IMR-90 (cell line): ENCODE results near the gene NAGLU. TPM values are rescaled to one million over a fixed set of nuclear protein-coding genes. Genes with fewer than 3 reads are reported as not detected.
A peak's percentile ranks its signal among the peaks of the same experiment; 100 is the strongest.

Experiments used
- ATAC-seq: fragments of 200-7000 bp; cut with Tn5 transposase; 2 replicates; pipeline ENCODE4 v1.9.1; 2020; ENCODE audit warnings: low read depth, mild to moderate bottlenecking, moderate library complexity
- BruUV-seq: library from RNA; stranded (reverse); fragments of 400-500 nt; replicated peaks from 2 replicates; lab custom pipeline; 2021; lab: Mats Ljungman, UMichigan
- CTCF ChIA-PET: fragments of 300-600 bp; formaldehyde crosslinking; extraction: SDS; loops from one replicate; lab custom pipeline; 2021; ENCODE audit warnings: antibody characterized with exemption; lab: Yijun Ruan, JAX
- POLR2A ChIA-PET: fragments of 300-600 bp; sonication (Branson Sonifier 250); formaldehyde crosslinking; loops from one replicate; lab custom pipeline; 2022; ENCODE audit warnings: antibody characterized with exemption; ENCODE audit not compliant: unreplicated experiment; lab: Charles Lee
- DNase-seq: peaks from one replicate; pipeline ENCODE4 v3.0.0; 2013
- H2AFZ ChIP-seq: replicated peaks from 2 replicates; pipeline ENCODE3; 2013; ENCODE audit warnings: low read length, mild to moderate bottlenecking; ENCODE audit not compliant: poor library complexity
- H2AK5ac ChIP-seq: 2 replicates; pipeline ENCODE4 v1.6.1; 2013; ENCODE audit warnings: low read depth, low read length, inconsistent platforms
- H2AK9ac ChIP-seq: replicated peaks from 2 replicates; pipeline ENCODE3; 2013; ENCODE audit warnings: mild to moderate bottlenecking, low read depth, low read length, moderate library complexity; ENCODE audit not compliant: poor library complexity
- H2BK120ac ChIP-seq: 2 replicates; pipeline ENCODE4 v1.6.1; 2013; ENCODE audit warnings: low read depth, low read length, inconsistent platforms
- H2BK15ac ChIP-seq: 3 replicates; pipeline ENCODE4 v1.6.1; 2013; ENCODE audit warnings: low read depth, low read length, inconsistent platforms
- H2BK20ac ChIP-seq: 2 replicates; pipeline ENCODE4 v1.6.1; 2013; ENCODE audit warnings: low read depth, mild to moderate bottlenecking, inconsistent platforms, low read length, moderate library complexity
- H2BK5ac ChIP-seq: 2 replicates; pipeline ENCODE4 v1.6.1; 2013; ENCODE audit warnings: mild to moderate bottlenecking, low read depth, low read length, inconsistent platforms; ENCODE audit not compliant: poor library complexity, severe bottlenecking
- H3K14ac ChIP-seq: replicated peaks from 2 replicates; pipeline ENCODE4 v1.6.1; 2013; ENCODE audit warnings: low read depth, low read length, inconsistent platforms
- H3K18ac ChIP-seq: 2 replicates; pipeline ENCODE4 v1.6.1; 2013; ENCODE audit warnings: low read depth, low read length, control low read depth
- H3K23ac ChIP-seq: 2 replicates; pipeline ENCODE4 v1.6.1; 2013; ENCODE audit warnings: low read depth, low read length, inconsistent platforms
- H3K27ac ChIP-seq: 2 replicates; pipeline ENCODE4 v1.5.1; 2013; ENCODE audit warnings: mild to moderate bottlenecking, control low read depth, low read length; ENCODE audit not compliant: insufficient read depth
- H3K27me3 ChIP-seq: 2 replicates; pipeline ENCODE4 v1.6.1; 2013; ENCODE audit warnings: low read length; ENCODE audit not compliant: control insufficient read depth, insufficient read depth
- H3K36me3 ChIP-seq: 2 replicates; pipeline ENCODE4 v1.6.1; 2013; ENCODE audit warnings: low read length, mixed read lengths; ENCODE audit not compliant: control insufficient read depth, insufficient read depth
- H3K4ac ChIP-seq: 2 replicates; pipeline ENCODE4 v1.6.1; 2013; ENCODE audit warnings: low read depth, low read length, inconsistent platforms
- H3K4me1 ChIP-seq: 2 replicates; pipeline ENCODE4 v1.6.1; 2013; ENCODE audit warnings: low read length, mixed read lengths; ENCODE audit not compliant: control insufficient read depth, insufficient read depth
- H3K4me2 ChIP-seq: 2 replicates; pipeline ENCODE4 v1.6.1; 2013; ENCODE audit warnings: low read depth, mild to moderate bottlenecking, control low read depth, low read length, moderate library complexity
- H3K4me3 ChIP-seq: 2 replicates; pipeline ENCODE4 v1.5.1; 2013; ENCODE audit warnings: low read depth, mild to moderate bottlenecking, control low read depth, low read length, moderate library complexity; ENCODE audit not compliant: insufficient read depth
- H3K56ac ChIP-seq: 2 replicates; pipeline ENCODE4 v1.6.1; 2013; ENCODE audit warnings: low read length, inconsistent platforms; ENCODE audit not compliant: insufficient read depth; ENCODE audit errors: extremely low read depth
- H3K79me1 ChIP-seq, 2 experiments: 2 replicates each; pipeline ENCODE4 v1.6.1; 2013; ENCODE audit warnings: low read length in 2 of 2, inconsistent platforms in 1 of 2, low read depth in 1 of 2
- H3K9ac ChIP-seq: 2 replicates; pipeline ENCODE4 v1.6.1; 2013; ENCODE audit warnings: low read depth, low read length, control low read depth
- H3K9me1 ChIP-seq: 2 replicates; pipeline ENCODE4 v1.6.1; 2013; ENCODE audit warnings: low read length, inconsistent platforms; ENCODE audit not compliant: insufficient read depth
- H3K9me3 ChIP-seq: 2 replicates; pipeline ENCODE4 v1.6.1; 2013; ENCODE audit warnings: low read length; ENCODE audit not compliant: control insufficient read depth, insufficient read depth
- H4K20me1 ChIP-seq: 2 replicates; pipeline ENCODE4 v1.6.1; 2013; ENCODE audit warnings: low read length, inconsistent platforms; ENCODE audit not compliant: insufficient read depth
- H4K5ac ChIP-seq: 2 replicates; pipeline ENCODE4 v1.6.1; 2013; ENCODE audit warnings: mild to moderate bottlenecking, low read depth, low read length, control low read depth
- H4K8ac ChIP-seq, 2 experiments: 2 replicates each; pipeline ENCODE4 v1.6.1; 2013; ENCODE audit warnings: low read depth in 2 of 2, low read length in 2 of 2, control low read depth in 1 of 2, inconsistent platforms in 1 of 2
- H4K91ac ChIP-seq: 2 replicates; pipeline ENCODE4 v1.6.1; 2013; ENCODE audit warnings: low read depth, low read length, inconsistent platforms; ENCODE audit not compliant: insufficient read depth
- whole genome bisulfite sequencing, 2 experiments: methylation state at CpG; one replicate each; pipeline versions ENCODE4 v1.1.5 to v1.1.7; 2013; ENCODE audit warnings: missing lambda C conversion rate in 2 of 2; ENCODE audit not compliant: insufficient read length in 1 of 2; ENCODE audit errors: extremely low coverage in 2 of 2; 5-methylcytosine and 5-hydroxymethylcytosine counted together
- dilution Hi-C: fragments of 300-500 bp; cut with HindIII; formaldehyde crosslinking; loops from one replicate; pipeline ENCODE4 v1.14.3; 2018; ENCODE audit warnings: low sequenced_read_pairs; ENCODE audit not compliant: unreplicated experiment
- in situ Hi-C: fragments of 300-500 bp; cut with MboI; formaldehyde crosslinking; loops from 3 replicates; pipeline ENCODE4 v1.14.3; 2019; ENCODE audit warnings: low sequenced_read_pairs, inconsistent platforms, mixed read lengths
- intact Hi-C: fragments of 100-400 bp; cut with micrococcal nuclease; formaldehyde crosslinking; loops from 2 replicates; pipeline ENCODE4 v1.10.0; 2022
- polyA plus RNA-seq, 3 experiments: library from polyadenylated mRNA; depleted of rRNA; stranded (reverse); fragments of >200 nt; gene quantifications; 2 replicates each; pipeline ENCODE4 v1.2.3, GENCODE V29; 2012; ENCODE audit warnings: low replicate concordance in 1 of 3
- total RNA-seq: library from RNA; depleted of rRNA; stranded (reverse); fragments of >200 nt; gene quantifications from 2 replicates; pipeline ENCODE4 v1.2.3, GENCODE V29; 2012
- TF ChIP-seq, protein P1 (sequence below): fragments of 150-350 bp; IDR thresholded peaks from 2 replicates; pipeline ENCODE4 v1.6.1; 2016; ENCODE audit warnings: low read depth, mild to moderate bottlenecking, low read length, moderate library complexity, borderline replicate concordance

Gene NAGLU
- total and polyA plus RNA-seq, 2 of the 4 experiments (the other 2 are of a cell fraction): 6.5 to 29.2 TPM

DNA sequence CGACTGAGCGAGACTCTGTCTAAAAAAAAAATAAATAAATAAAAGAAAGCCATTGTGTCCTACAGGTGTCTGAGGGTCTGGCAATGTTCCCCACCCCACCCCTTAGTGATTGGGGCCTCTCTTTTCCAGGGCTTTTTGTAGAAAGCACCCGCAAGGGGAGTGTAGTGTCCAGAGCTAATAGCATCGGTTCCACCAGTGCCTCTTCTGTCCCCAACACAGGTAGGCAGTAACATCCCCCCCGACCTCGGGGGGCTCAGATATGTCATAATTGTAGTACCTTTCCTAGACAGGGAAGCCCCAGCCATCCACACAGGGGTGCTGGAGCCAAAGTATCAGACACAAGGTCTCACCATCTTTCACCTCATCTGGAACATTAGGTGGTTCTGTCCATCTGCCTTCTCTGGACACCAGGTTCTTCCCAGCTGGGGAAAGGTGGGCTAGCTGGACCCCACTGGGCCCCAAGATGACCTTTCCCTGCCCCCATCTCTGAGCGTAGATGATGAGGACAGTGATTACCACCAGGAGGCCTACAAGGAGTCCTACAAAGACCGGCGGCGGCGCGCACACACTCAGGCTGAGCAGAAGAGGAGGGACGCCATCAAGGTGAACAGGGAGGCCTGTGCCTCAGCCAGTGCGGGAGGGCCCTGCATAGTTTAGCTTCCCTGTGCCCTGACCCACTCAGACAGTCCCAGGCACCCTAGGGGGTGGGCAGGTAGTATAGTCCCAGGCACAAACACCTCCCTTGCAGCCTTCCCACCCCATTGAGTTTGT is 32.5 kb downstream of the NAGLU start:
- ChIA-PET POLR2A (no interaction called here), CTCF (no interaction called here)
- Histone ChIP-seq H2BK15ac (no peak overlapping the region), H3K4me1 (peaks cover 7% of the 10 kb centered on the region), H3K9ac (no peak overlapping the region), H3K36me3 (peaks cover 74% of the 10 kb centered on the region), H2BK120ac (no peak overlapping the region), H3K56ac (no peak overlapping the region), H3K79me1 (peaks cover 36 to 86% of the 10 kb centered on the region in 2 experiments; a peak in 3 of 4 replicates), H3K4me3 (no peak overlapping the region), H4K91ac (no peak overlapping the region), H4K8ac (no peak overlapping the region), H4K5ac (no peak overlapping the region), H4K20me1 (peaks cover 12% of the 10 kb centered on the region; the same call in 1 of the 2 replicates), H2BK20ac (no peak overlapping the region), H3K23ac (peak overlapping the region; percentile 43; the same call in 1 of the 2 replicates), H3K4me2 (no peak overlapping the region), H3K27ac (no peak overlapping the region), H3K27me3 (no peaks in the 10 kb centered on the region), H3K9me1 (peaks cover 11% of the 10 kb centered on the region), H3K9me3 (no peaks in the 10 kb centered on the region), H2BK5ac (no peak overlapping the region), H3K4ac (no peak overlapping the region), H3K18ac (no peak overlapping the region), H3K14ac (no peak overlapping the region), H2AK9ac (peak overlapping the region; percentile 40), H2AK5ac (no peak overlapping the region), H2AFZ (no peak overlapping the region)
- DNase-seq (no peak), ATAC-seq (no peak)
- WGBS, 2 experiments: no CpG with 5 or more reads among the region's 14 CpGs
- dilution Hi-C loops: no loop called here
- no TSS peak for BruUV-seq
- in situ Hi-C loops: no loop called here
- intact Hi-C loops: no loop called here
- TF ChIP-seq, protein P1, sequence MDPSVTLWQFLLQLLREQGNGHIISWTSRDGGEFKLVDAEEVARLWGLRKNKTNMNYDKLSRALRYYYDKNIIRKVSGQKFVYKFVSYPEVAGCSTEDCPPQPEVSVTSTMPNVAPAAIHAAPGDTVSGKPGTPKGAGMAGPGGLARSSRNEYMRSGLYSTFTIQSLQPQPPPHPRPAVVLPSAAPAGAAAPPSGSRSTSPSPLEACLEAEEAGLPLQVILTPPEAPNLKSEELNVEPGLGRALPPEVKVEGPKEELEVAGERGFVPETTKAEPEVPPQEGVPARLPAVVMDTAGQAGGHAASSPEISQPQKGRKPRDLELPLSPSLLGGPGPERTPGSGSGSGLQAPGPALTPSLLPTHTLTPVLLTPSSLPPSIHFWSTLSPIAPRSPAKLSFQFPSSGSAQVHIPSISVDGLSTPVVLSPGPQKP: no peak
